Measurements from ENCODE around the gene MPL. TPM values are rescaled to one million over a fixed set of nuclear protein-coding genes. Genes with fewer than 3 reads are reported as not detected.

MPL gene
- total and polyA plus RNA-seq, 2 of the 13 experiments (the other 11 are each of a cell fraction or from before 2014, with no cell fraction given) = not detected

GRCh38 chr1:43312212-43312623 is 25.4 kb upstream of the MPL start (continued):
- TF ChIP-seq SP4 (CRISPR knock-in tag; IDR thresholded peaks at IDR 0.05) (0 out of 2 replicates have a peak, but pooled peaks have one; percentile 32), ARID4A (CRISPR knock-in tag; IDR thresholded peaks at IDR 0.05; ENCODE audit: borderline replicate concordance) (0 out of 2 replicates have a peak, but pooled peaks have one; percentile 18), HIC2 (CRISPR knock-in tag; IDR thresholded peaks at IDR 0.05; ENCODE audit: low read depth) (peak; percentile 18; the same call in 1 of the 2 replicates), ZSCAN5A (CRISPR knock-in tag; IDR thresholded peaks at IDR 0.05; ENCODE audit: borderline replicate concordance) (no peak), NCOR1 (IDR thresholded peaks at IDR 0.05; ENCODE audit: borderline replicate concordance, low read length) (no peak), ZNF841 (CRISPR knock-in tag; IDR thresholded peaks at IDR 0.05; ENCODE audit: borderline replicate concordance) (no peak), ZNF572 (CRISPR knock-in tag; IDR thresholded peaks at IDR 0.05) (0 out of 2 replicates have a peak, but pooled peaks have one; percentile 58), MAF1 (CRISPR knock-in tag; IDR thresholded peaks at IDR 0.05; ENCODE audit: borderline replicate concordance) (no peak)

Measured in HepG2 (cell line).